GM23338 (cell line): Measurements from ENCODE around the gene RBM24. TPM values are rescaled to one million over a fixed set of nuclear protein-coding genes. Genes with fewer than 3 reads are reported as not detected.

Experiments
- ATAC-seq: fragments of 200-7000 bp; cut with Tn5 transposase; 3 replicates; pipeline ENCODE4 v1.9.1; 2020
- DNase-seq: peaks from one replicate; pipeline ENCODE4 v3.0.0-alpha.2; 2015; ENCODE audit warnings: low spot score
- H2AFZ ChIP-seq: fragments of 200-600 bp; sonication (generic); 2 replicates; pipeline ENCODE4 v1.8.0; 2016; ENCODE audit warnings: antibody characterized with exemption, mild to moderate bottlenecking, moderate library complexity
- H3F3A ChIP-seq: fragments of 200-600 bp; sonication (generic); replicated peaks from 2 replicates; pipeline ENCODE4 v1.8.0; 2017; ENCODE audit warnings: antibody characterized with exemption, mixed run types, low read depth
- H3K27ac ChIP-seq: fragments of 200-600 bp; sonication (generic); 2 replicates; pipeline ENCODE4 v1.6.1; 2016; ENCODE audit warnings: low read depth
- H3K27me3 ChIP-seq: fragments of 200-600 bp; sonication (generic); 2 replicates; pipeline ENCODE4 v1.8.0; 2016; ENCODE audit warnings: mild to moderate bottlenecking, mixed run types, moderate library complexity; ENCODE audit not compliant: insufficient read depth
- H3K36me3 ChIP-seq: fragments of 200-600 bp; sonication (generic); 2 replicates; pipeline ENCODE4 v1.8.0; 2016; ENCODE audit warnings: mild to moderate bottlenecking; ENCODE audit not compliant: insufficient read depth
- H3K4me1 ChIP-seq: fragments of 200-600 bp; sonication (generic); 2 replicates; pipeline ENCODE4 v1.8.0; 2016; ENCODE audit warnings: mild to moderate bottlenecking, moderate library complexity; ENCODE audit not compliant: insufficient read depth
- H3K4me2 ChIP-seq: fragments of 200-600 bp; sonication (generic); 2 replicates; pipeline ENCODE4 v1.7.1; 2017; ENCODE audit warnings: mixed run types
- H3K4me3 ChIP-seq: fragments of 200-600 bp; sonication (generic); 2 replicates; pipeline ENCODE4 v1.6.1; 2016; ENCODE audit warnings: mixed run types
- H3K79me2 ChIP-seq: fragments of 200-600 bp; sonication (generic); replicated peaks from 2 replicates; pipeline ENCODE4 v1.8.0; 2017; ENCODE audit warnings: mild to moderate bottlenecking; ENCODE audit not compliant: insufficient read depth
- H3K9me2 ChIP-seq: fragments of 200-600 bp; sonication (generic); 2 replicates; pipeline ENCODE4 v1.8.0; 2017; ENCODE audit not compliant: insufficient read depth
- H4K20me1 ChIP-seq: fragments of 200-600 bp; sonication (generic); replicated peaks from 2 replicates; pipeline ENCODE4 v1.8.0; 2017; ENCODE audit warnings: mild to moderate bottlenecking; ENCODE audit not compliant: insufficient read depth
- H3K27ac Mint-ChIP-seq: 2 replicates; pipeline ENCODE4 v1.8.0; 2020; ENCODE audit warnings: inconsistent platforms, mild to moderate bottlenecking, moderate library complexity, mixed read lengths
- H3K27me3 Mint-ChIP-seq: 3 replicates; pipeline ENCODE4 v1.8.0; 2022; ENCODE audit warnings: low read depth, mild to moderate bottlenecking, moderate library complexity, mixed read lengths, inconsistent platforms; ENCODE audit not compliant: insufficient read depth, poor library complexity
- H3K36me3 Mint-ChIP-seq: 3 replicates; pipeline ENCODE4 v1.8.0; 2021; ENCODE audit warnings: low read depth, mild to moderate bottlenecking, inconsistent platforms, moderate library complexity, mixed read lengths
- H3K4me1 Mint-ChIP-seq: 3 replicates; pipeline ENCODE4 v1.8.0; 2020; ENCODE audit warnings: mild to moderate bottlenecking, inconsistent platforms, mixed read lengths
- H3K4me3 Mint-ChIP-seq: 3 replicates; pipeline ENCODE4 v1.8.0; 2021; ENCODE audit warnings: moderate library complexity, mild to moderate bottlenecking, inconsistent platforms, mixed read lengths
- H3K9me3 Mint-ChIP-seq: 3 replicates; pipeline ENCODE4 v1.8.0; 2020; ENCODE audit warnings: moderate library complexity, mild to moderate bottlenecking, inconsistent platforms, mixed read lengths
- CREB1 ChIP-seq: fragments of 250-450 bp; sonication (Bioruptor Pico); IDR thresholded peaks from 2 replicates; pipeline ENCODE4 v1.5.0; 2020; ENCODE audit warnings: low read depth, mild to moderate bottlenecking, moderate library complexity
- EZH2 ChIP-seq: fragments of 200-600 bp; sonication (generic); IDR thresholded peaks from one replicate; pipeline ENCODE4 v1.8.0; 2017; ENCODE audit warnings: antibody characterized with exemption, mild to moderate bottlenecking, low read depth; ENCODE audit not compliant: unreplicated experiment
- EZH2phosphoT487 ChIP-seq: fragments of 200-600 bp; sonication (generic); IDR thresholded peaks from one replicate; pipeline ENCODE4 v1.8.1; 2018; ENCODE audit warnings: antibody characterized with exemption; ENCODE audit not compliant: unreplicated experiment
- JUNB ChIP-seq: IDR thresholded peaks from one replicate; pipeline ENCODE4 v1.6.1; 2016; ENCODE audit warnings: antibody characterized with exemption; ENCODE audit not compliant: unreplicated experiment
- NANOG ChIP-seq: IDR thresholded peaks from 2 replicates; pipeline ENCODE4 v1.6.1; 2016; ENCODE audit warnings: antibody characterized with exemption, borderline replicate concordance
- POLR2AphosphoS5 ChIP-seq: IDR thresholded peaks from 2 replicates; pipeline ENCODE4 v1.6.1; 2016; ENCODE audit warnings: antibody characterized with exemption, low read depth
- STAT1 ChIP-seq: IDR thresholded peaks from one replicate; pipeline ENCODE4 v1.6.1; 2016; ENCODE audit warnings: antibody characterized with exemption; ENCODE audit not compliant: unreplicated experiment
- ZNF114 ChIP-seq: fragments of 250-450 bp; sonication (Bioruptor Pico); IDR thresholded peaks from 2 replicates; pipeline ENCODE4 v1.5.0; 2020; ENCODE audit warnings: mild to moderate bottlenecking, moderate library complexity
- ZNF331 ChIP-seq: fragments of 250-450 bp; sonication (Bioruptor Pico); IDR thresholded peaks from 2 replicates; pipeline ENCODE4 v1.5.0; 2020; ENCODE audit warnings: low read depth, mild to moderate bottlenecking, moderate library complexity
- polyA plus RNA-seq: library from polyadenylated mRNA; unstranded; fragments of >200 nt; fragmentation: Nextera tagmentation; extraction: Ambion mirVana; gene quantifications from 2 replicates; pipeline ENCODE4 v1.2.1, GENCODE V29; 2016
- total RNA-seq: library from RNA; depleted of rRNA; stranded (reverse); fragments of >200 nt; shearing (Covaris generic); gene quantifications from 2 replicates; pipeline ENCODE4 v1.2.3, GENCODE V29; 2014
- TF ChIP-seq, protein P1 (sequence below): fragments of 250-450 bp; sonication (Bioruptor Pico); IDR thresholded peaks from 2 replicates; pipeline ENCODE4 v1.5.0; 2020; ENCODE audit warnings: mild to moderate bottlenecking, moderate library complexity
- TF ChIP-seq, protein P2 (sequence below): IDR thresholded peaks from 2 replicates; pipeline ENCODE4 v1.6.1; 2016; ENCODE audit warnings: antibody characterized with exemption
- TF ChIP-seq, protein P3 (sequence below), 2 experiments: fragments of 200-600 bp in 1 of 2; sonication (generic) in 1 of 2; conservative IDR thresholded peaks; 2 replicates each; pipeline versions ENCODE4 v1.5.1 to v1.6.1; 2016 to 2017; ENCODE audit warnings: antibody characterized with exemption in 2 of 2, low read depth in 2 of 2, mild to moderate bottlenecking in 2 of 2, moderate library complexity in 1 of 2
- TF ChIP-seq, protein P4 (sequence below): IDR thresholded peaks from one replicate; pipeline ENCODE4 v1.6.1; 2018; ENCODE audit warnings: antibody characterized with exemption; ENCODE audit not compliant: unreplicated experiment

RBM24 gene
- total and polyA plus RNA-seq, 2 experiments from 2014 or later = 0.27 to 1.3 TPM

DNA sequence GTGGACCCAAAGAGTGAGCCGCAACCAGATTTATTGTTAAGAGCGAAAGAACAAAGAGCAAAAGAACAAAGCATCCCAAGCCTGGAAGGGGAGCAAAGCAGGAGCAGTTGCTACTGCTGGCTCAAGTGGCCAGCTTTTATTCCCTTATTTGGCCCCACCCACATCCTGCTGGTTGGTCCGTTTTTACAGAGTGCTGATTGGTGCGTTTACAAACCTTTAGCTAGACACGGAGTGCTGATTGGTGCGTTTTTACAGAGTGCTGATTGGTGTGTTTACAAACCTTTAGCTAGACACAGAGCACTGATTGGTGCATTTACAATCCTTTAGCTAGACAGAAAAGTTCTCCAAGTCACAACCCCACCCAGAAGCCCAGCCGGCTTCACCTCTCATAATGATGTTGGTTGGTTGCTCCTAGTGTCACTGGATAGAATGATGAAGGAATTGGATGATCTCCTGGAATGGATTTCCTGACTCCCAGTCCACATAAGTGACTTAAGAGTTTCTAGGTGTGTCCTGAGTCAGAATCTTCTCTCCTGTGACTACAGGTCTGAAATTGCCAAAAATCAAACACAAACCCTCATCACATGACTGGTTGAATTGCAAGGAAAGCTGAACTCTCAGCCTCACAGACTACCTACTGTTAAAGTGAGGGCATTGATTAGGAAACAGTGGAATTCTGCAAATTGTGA, 60.1 kb downstream of the RBM24 start:
- Mint-ChIP-seq H3K4me1 (no peaks in the 10 kb centered on the region), H3K9me3 (peaks cover 15% of the 10 kb centered on the region), H3K27ac (no peak overlapping the region), H3K4me3 (no peak overlapping the region), H3K27me3 (no peaks in the 10 kb centered on the region), H3K36me3 (no peaks in the 10 kb centered on the region)
- no peak for DNase-seq
- Histone ChIP-seq H3K4me3 (no peak overlapping the region), H2AFZ (no peak overlapping the region), H3K79me2 (no peaks in the 10 kb centered on the region), H3K27me3 (no peaks in the 10 kb centered on the region), H3F3A (no peaks in the 10 kb centered on the region), H4K20me1 (no peaks in the 10 kb centered on the region), H3K9me2 (peaks cover 6% of the 10 kb centered on the region), H3K4me2 (no peak overlapping the region), H3K4me1 (no peaks in the 10 kb centered on the region), H3K27ac (no peak overlapping the region), H3K36me3 (no peaks in the 10 kb centered on the region)
- no peak for TF ChIP-seq EZH2phosphoT487
- TF ChIP-seq JUNB = no peak
- no peak for TF ChIP-seq POLR2AphosphoS5
- TF ChIP-seq CREB1 (CRISPR knock-in tag) = no peak
- TF ChIP-seq ZNF114 (CRISPR knock-in tag) = no peak
- no peak for TF ChIP-seq STAT1
- TF ChIP-seq, protein P1, sequence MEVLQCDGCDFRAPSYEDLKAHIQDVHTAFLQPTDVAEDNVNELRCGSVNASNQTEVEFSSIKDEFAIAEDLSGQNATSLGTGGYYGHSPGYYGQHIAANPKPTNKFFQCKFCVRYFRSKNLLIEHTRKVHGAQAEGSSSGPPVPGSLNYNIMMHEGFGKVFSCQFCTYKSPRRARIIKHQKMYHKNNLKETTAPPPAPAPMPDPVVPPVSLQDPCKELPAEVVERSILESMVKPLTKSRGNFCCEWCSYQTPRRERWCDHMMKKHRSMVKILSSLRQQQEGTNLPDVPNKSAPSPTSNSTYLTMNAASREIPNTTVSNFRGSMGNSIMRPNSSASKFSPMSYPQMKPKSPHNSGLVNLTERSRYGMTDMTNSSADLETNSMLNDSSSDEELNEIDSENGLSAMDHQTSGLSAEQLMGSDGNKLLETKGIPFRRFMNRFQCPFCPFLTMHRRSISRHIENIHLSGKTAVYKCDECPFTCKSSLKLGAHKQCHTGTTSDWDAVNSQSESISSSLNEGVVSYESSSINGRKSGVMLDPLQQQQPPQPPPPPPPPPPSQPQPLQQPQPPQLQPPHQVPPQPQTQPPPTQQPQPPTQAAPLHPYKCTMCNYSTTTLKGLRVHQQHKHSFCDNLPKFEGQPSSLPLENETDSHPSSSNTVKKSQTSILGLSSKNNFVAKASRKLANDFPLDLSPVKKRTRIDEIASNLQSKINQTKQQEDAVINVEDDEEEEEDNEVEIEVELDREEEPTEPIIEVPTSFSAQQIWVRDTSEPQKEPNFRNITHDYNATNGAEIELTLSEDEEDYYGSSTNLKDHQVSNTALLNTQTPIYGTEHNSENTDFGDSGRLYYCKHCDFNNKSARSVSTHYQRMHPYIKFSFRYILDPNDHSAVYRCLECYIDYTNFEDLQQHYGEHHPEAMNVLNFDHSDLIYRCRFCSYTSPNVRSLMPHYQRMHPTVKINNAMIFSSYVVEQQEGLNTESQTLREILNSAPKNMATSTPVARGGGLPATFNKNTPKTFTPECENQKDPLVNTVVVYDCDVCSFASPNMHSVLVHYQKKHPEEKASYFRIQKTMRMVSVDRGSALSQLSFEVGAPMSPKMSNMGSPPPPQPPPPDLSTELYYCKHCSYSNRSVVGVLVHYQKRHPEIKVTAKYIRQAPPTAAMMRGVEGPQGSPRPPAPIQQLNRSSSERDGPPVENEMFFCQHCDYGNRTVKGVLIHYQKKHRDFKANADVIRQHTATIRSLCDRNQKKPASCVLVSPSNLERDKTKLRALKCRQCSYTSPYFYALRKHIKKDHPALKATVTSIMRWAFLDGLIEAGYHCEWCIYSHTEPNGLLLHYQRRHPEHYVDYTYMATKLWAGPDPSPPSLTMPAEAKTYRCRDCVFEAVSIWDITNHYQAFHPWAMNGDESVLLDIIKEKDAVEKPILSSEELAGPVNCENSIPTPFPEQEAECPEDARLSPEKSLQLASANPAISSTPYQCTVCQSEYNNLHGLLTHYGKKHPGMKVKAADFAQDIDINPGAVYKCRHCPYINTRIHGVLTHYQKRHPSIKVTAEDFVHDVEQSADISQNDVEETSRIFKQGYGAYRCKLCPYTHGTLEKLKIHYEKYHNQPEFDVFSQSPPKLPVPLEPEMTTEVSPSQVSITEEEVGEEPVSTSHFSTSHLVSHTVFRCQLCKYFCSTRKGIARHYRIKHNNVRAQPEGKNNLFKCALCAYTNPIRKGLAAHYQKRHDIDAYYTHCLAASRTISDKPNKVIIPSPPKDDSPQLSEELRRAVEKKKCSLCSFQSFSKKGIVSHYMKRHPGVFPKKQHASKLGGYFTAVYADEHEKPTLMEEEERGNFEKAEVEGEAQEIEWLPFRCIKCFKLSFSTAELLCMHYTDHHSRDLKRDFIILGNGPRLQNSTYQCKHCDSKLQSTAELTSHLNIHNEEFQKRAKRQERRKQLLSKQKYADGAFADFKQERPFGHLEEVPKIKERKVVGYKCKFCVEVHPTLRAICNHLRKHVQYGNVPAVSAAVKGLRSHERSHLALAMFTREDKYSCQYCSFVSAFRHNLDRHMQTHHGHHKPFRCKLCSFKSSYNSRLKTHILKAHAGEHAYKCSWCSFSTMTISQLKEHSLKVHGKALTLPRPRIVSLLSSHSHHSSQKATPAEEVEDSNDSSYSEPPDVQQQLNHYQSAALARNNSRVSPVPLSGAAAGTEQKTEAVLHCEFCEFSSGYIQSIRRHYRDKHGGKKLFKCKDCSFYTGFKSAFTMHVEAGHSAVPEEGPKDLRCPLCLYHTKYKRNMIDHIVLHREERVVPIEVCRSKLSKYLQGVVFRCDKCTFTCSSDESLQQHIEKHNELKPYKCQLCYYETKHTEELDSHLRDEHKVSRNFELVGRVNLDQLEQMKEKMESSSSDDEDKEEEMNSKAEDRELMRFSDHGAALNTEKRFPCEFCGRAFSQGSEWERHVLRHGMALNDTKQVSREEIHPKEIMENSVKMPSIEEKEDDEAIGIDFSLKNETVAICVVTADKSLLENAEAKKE (CRISPR knock-in tag) = no peak
- TF ChIP-seq, protein P2, sequence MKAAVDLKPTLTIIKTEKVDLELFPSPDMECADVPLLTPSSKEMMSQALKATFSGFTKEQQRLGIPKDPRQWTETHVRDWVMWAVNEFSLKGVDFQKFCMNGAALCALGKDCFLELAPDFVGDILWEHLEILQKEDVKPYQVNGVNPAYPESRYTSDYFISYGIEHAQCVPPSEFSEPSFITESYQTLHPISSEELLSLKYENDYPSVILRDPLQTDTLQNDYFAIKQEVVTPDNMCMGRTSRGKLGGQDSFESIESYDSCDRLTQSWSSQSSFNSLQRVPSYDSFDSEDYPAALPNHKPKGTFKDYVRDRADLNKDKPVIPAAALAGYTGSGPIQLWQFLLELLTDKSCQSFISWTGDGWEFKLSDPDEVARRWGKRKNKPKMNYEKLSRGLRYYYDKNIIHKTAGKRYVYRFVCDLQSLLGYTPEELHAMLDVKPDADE = no peak
- TF ChIP-seq, protein P3, sequence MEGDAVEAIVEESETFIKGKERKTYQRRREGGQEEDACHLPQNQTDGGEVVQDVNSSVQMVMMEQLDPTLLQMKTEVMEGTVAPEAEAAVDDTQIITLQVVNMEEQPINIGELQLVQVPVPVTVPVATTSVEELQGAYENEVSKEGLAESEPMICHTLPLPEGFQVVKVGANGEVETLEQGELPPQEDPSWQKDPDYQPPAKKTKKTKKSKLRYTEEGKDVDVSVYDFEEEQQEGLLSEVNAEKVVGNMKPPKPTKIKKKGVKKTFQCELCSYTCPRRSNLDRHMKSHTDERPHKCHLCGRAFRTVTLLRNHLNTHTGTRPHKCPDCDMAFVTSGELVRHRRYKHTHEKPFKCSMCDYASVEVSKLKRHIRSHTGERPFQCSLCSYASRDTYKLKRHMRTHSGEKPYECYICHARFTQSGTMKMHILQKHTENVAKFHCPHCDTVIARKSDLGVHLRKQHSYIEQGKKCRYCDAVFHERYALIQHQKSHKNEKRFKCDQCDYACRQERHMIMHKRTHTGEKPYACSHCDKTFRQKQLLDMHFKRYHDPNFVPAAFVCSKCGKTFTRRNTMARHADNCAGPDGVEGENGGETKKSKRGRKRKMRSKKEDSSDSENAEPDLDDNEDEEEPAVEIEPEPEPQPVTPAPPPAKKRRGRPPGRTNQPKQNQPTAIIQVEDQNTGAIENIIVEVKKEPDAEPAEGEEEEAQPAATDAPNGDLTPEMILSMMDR (conservative IDR thresholded peaks at IDR 0.05; ENCODE audit: low read depth in 2 of 2) = no peak
- TF ChIP-seq NANOG = no peak
- no peak for TF ChIP-seq ZNF331 (CRISPR knock-in tag)
- TF ChIP-seq EZH2 = no peak
- TF ChIP-seq, protein P4, sequence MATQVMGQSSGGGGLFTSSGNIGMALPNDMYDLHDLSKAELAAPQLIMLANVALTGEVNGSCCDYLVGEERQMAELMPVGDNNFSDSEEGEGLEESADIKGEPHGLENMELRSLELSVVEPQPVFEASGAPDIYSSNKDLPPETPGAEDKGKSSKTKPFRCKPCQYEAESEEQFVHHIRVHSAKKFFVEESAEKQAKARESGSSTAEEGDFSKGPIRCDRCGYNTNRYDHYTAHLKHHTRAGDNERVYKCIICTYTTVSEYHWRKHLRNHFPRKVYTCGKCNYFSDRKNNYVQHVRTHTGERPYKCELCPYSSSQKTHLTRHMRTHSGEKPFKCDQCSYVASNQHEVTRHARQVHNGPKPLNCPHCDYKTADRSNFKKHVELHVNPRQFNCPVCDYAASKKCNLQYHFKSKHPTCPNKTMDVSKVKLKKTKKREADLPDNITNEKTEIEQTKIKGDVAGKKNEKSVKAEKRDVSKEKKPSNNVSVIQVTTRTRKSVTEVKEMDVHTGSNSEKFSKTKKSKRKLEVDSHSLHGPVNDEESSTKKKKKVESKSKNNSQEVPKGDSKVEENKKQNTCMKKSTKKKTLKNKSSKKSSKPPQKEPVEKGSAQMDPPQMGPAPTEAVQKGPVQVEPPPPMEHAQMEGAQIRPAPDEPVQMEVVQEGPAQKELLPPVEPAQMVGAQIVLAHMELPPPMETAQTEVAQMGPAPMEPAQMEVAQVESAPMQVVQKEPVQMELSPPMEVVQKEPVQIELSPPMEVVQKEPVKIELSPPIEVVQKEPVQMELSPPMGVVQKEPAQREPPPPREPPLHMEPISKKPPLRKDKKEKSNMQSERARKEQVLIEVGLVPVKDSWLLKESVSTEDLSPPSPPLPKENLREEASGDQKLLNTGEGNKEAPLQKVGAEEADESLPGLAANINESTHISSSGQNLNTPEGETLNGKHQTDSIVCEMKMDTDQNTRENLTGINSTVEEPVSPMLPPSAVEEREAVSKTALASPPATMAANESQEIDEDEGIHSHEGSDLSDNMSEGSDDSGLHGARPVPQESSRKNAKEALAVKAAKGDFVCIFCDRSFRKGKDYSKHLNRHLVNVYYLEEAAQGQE = no peak
- ATAC-seq = no peak
